PC-9 (cell line): ENCODE data around the gene RRBP1. TPM values are rescaled to one million over a fixed set of nuclear protein-coding genes. Genes with fewer than 3 reads are reported as not detected.

Experiments
- BruUV-seq: library from RNA; stranded (reverse); fragments of 400-500 nt; replicated peaks from 2 replicates; lab custom pipeline; 2021; lab: Mats Ljungman, UMichigan
- CTCF ChIA-PET: fragments of 300-600 bp; sonication (Branson Sonifier 250); formaldehyde crosslinking; loops from one replicate; lab custom pipeline; 2022; ENCODE audit warnings: antibody characterized with exemption; lab: Charles Lee
- POLR2A ChIA-PET: fragments of 300-600 bp; sonication (Branson Sonifier 250); formaldehyde crosslinking; loops from one replicate; lab custom pipeline; 2022; ENCODE audit warnings: antibody characterized with exemption; ENCODE audit not compliant: unreplicated experiment; lab: Charles Lee
- DNase-seq, 2 experiments: peaks; one replicate each; pipeline versions ENCODE4 v3.0.0 to v3.0.0-alpha.2; 2015 to 2022; ENCODE audit warnings: mixed read lengths in 1 of 2
- H2AFZ ChIP-seq: fragments of 200-600 bp; sonication (generic); 2 replicates; pipeline ENCODE4 v1.8.1; 2017; ENCODE audit warnings: antibody characterized with exemption
- H3F3A ChIP-seq: fragments of 200-600 bp; sonication (generic); 2 replicates; pipeline ENCODE4 v1.8.1; 2017; ENCODE audit warnings: antibody characterized with exemption, mild to moderate bottlenecking, low read depth; ENCODE audit not compliant: insufficient read depth
- H3K27ac ChIP-seq: fragments of 200-600 bp; sonication (generic); 2 replicates; pipeline ENCODE4 v1.6.1; 2016; ENCODE audit warnings: mixed run types
- H3K27me3 ChIP-seq: fragments of 200-600 bp; sonication (generic); 2 replicates; pipeline ENCODE4 v1.6.1; 2016; ENCODE audit warnings: low read depth, mixed run types; ENCODE audit not compliant: insufficient read depth
- H3K36me3 ChIP-seq: fragments of 200-600 bp; sonication (generic); 2 replicates; pipeline ENCODE4 v1.6.1; 2016; ENCODE audit warnings: low read depth, mixed run types
- H3K4me1 ChIP-seq: fragments of 200-600 bp; sonication (generic); replicated peaks from 2 replicates; pipeline ENCODE4 v1.6.1; 2016; ENCODE audit warnings: mixed run types; ENCODE audit not compliant: insufficient read depth
- H3K4me2 ChIP-seq: fragments of 200-600 bp; sonication (generic); 2 replicates; pipeline ENCODE4 v1.6.1; 2017; ENCODE audit warnings: mixed run types
- H3K4me3 ChIP-seq: fragments of 200-600 bp; sonication (generic); 2 replicates; pipeline ENCODE4 v1.6.1; 2016; ENCODE audit warnings: mixed run types
- H3K79me2 ChIP-seq: fragments of 200-600 bp; sonication (generic); 2 replicates; pipeline ENCODE4 v1.6.1; 2017; ENCODE audit warnings: low read depth, mixed run types
- H3K9me2 ChIP-seq: fragments of 200-600 bp; sonication (generic); 2 replicates; pipeline ENCODE4 v1.8.1; 2017; ENCODE audit warnings: mild to moderate bottlenecking; ENCODE audit not compliant: insufficient read depth
- H3K9me3 ChIP-seq: fragments of 200-600 bp; sonication (generic); 2 replicates; pipeline ENCODE4 v1.8.1; 2016; ENCODE audit warnings: low read depth; ENCODE audit not compliant: insufficient read depth
- H4K20me1 ChIP-seq: fragments of 200-600 bp; sonication (generic); 2 replicates; pipeline ENCODE4 v1.8.1; 2017; ENCODE audit not compliant: insufficient read depth
- EZH2 ChIP-seq: fragments of 200-600 bp; sonication (generic); IDR thresholded peaks from 2 replicates; pipeline ENCODE4 v1.8.0; 2017; ENCODE audit warnings: antibody characterized with exemption, low read depth
- intact Hi-C: fragments of 100-400 bp; cut with micrococcal nuclease; formaldehyde crosslinking; loops from one replicate; pipeline ENCODE4 v1.10.0; 2022; ENCODE audit not compliant: unreplicated experiment
- total RNA-seq: library from RNA; stranded (reverse); gene quantifications from 2 replicates; pipeline ENCODE4 v1.2.3, GENCODE V29; 2021
- TF ChIP-seq, protein P1 (sequence below): fragments of 200-600 bp; sonication (generic); conservative IDR thresholded peaks from 2 replicates; pipeline ENCODE4 v1.6.1; 2017; ENCODE audit warnings: mixed run types, antibody characterized with exemption, mild to moderate bottlenecking, moderate library complexity

RRBP1 gene
- total RNA-seq, 1 experiment from 2014 or later = 144 TPM

DNA sequence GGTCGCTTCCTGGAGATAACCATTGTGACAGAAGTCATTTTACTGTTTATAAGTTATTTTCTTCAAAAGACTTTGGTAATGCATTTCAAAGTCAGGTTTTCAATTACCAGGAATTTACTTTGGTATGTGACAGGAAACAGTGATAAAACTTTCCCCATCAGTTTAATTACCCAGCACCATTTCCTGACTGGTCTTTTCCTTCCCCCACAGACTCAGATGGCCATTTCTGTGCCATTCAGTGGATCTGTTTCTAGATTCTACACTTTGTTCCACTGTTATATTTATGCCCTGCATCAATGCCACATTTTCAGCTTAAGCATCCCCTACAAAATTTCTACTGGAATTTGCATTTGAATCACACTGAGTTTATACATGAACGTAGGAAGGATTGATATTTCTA is 16.3 kb downstream of the RRBP1 start:
- Histone ChIP-seq H3K27ac (no peak overlapping the region), H3F3A (0 out of 2 replicates have a peak, but pooled peaks cover 4% of the 10 kb centered on the region), H3K79me2 (peaks cover 40% of the 10 kb centered on the region), H2AFZ (no peak overlapping the region), H3K9me3 (0 out of 2 replicates have a peak, but pooled peaks cover 3% of the 10 kb centered on the region), H3K4me2 (no peak overlapping the region), H3K9me2 (no peaks in the 10 kb centered on the region), H4K20me1 (peaks cover 20% of the 10 kb centered on the region), H3K27me3 (no peaks in the 10 kb centered on the region), H3K4me1 (no peaks in the 10 kb centered on the region), H3K4me3 (no peak overlapping the region), H3K36me3 (no peaks in the 10 kb centered on the region; the same call in 1 of the 2 replicates)
- POLR2A ChIA-PET = interaction anchor here (0.7 kb wide), 1 partner anchor 280 kb away, joined by 12 read pairs; no protein-coding TSS in a partner anchor
- BruUV-seq = no TSS peak
- no peak for TF ChIP-seq EZH2
- TF ChIP-seq, protein P1, sequence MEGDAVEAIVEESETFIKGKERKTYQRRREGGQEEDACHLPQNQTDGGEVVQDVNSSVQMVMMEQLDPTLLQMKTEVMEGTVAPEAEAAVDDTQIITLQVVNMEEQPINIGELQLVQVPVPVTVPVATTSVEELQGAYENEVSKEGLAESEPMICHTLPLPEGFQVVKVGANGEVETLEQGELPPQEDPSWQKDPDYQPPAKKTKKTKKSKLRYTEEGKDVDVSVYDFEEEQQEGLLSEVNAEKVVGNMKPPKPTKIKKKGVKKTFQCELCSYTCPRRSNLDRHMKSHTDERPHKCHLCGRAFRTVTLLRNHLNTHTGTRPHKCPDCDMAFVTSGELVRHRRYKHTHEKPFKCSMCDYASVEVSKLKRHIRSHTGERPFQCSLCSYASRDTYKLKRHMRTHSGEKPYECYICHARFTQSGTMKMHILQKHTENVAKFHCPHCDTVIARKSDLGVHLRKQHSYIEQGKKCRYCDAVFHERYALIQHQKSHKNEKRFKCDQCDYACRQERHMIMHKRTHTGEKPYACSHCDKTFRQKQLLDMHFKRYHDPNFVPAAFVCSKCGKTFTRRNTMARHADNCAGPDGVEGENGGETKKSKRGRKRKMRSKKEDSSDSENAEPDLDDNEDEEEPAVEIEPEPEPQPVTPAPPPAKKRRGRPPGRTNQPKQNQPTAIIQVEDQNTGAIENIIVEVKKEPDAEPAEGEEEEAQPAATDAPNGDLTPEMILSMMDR = no peak
- CTCF ChIA-PET = no interaction called here
- intact Hi-C loops = no loop called here
- DNase-seq = no peak

DNA sequence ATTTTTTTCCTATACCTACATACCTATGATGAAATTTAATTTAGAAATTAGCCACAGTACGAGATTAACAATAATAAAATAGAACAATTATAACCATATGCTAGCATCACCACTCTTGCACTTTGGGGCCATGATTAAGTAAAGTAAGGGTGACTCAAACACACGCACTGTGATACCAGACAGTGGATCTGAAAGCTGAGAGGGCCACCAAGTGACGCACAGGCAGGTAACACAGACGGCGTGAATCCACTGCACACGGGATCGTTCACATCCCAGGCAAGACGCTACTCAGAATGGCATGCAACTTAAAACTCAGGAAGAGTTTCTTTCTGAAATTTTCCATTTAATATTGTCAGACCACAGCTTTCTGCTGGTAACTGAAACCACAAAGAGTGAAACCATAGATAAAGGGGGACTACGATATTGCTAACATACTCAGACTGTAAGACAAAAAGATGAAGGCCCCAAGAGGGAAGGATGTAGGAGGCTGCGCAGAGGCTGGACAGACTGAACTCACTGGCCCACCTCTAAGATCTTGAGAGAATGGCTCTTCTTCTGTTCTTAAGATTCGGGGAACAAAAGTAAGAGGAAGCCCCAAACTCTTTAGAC is 17.9 kb downstream of the RRBP1 start:
- intact Hi-C loops = no loop called here

DNA sequence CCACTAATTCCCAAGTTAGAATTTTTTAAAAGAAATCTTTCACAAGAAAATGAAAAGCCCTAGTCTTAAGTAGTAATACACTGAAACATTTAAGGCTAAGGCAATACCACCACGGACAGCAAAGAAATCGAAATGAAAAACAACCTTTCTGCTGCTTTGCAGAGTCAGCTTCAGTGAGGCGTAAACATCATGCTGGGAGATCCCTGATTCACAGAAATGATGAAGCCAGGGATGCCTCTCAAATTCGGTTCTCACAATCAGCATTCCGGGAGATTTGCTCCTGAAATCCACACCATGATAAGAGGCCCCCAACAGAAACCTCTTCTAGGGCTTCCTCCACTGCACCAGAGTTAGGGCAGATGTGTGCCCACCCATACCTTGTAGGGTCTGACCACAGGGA is 18.6 kb downstream of the RRBP1 start:
- BruUV-seq = no TSS peak
- CTCF ChIA-PET = no interaction called here
- no peaks in the 10 kb centered on the region for H3K4me1 ChIP-seq
- POLR2A ChIA-PET = no interaction called here
- no peak overlapping the region for H2AFZ ChIP-seq
- TF ChIP-seq, protein P1 = no peak
- no peak for TF ChIP-seq EZH2
- H3K4me2 ChIP-seq = no peak overlapping the region
- H4K20me1 ChIP-seq = peaks cover 20% of the 10 kb centered on the region
- no peak overlapping the region for H3K27ac ChIP-seq
- DNase-seq = no peak
- H3F3A ChIP-seq = 0 out of 2 replicates have a peak, but pooled peaks cover 4% of the 10 kb centered on the region
- no peak overlapping the region for H3K4me3 ChIP-seq
- H3K36me3 ChIP-seq = peaks cover 8% of the 10 kb centered on the region; the same call in 1 of the 2 replicates
- H3K27me3 ChIP-seq = no peaks in the 10 kb centered on the region
- 0 out of 2 replicates have a peak, but pooled peaks cover 3% of the 10 kb centered on the region for H3K9me3 ChIP-seq
- intact Hi-C loops = no loop called here
- H3K79me2 ChIP-seq = peaks cover 34% of the 10 kb centered on the region
- no peaks in the 10 kb centered on the region for H3K9me2 ChIP-seq

More for the DNA sequence above, 17.9 kb downstream of the RRBP1 start:
- H3K27me3 ChIP-seq = no peaks in the 10 kb centered on the region
- peaks cover 7% of the 10 kb centered on the region; the same call in 1 of the 2 replicates for H3K36me3 ChIP-seq
- ChIA-PET POLR2A (interaction anchor here (0.5 to 0.6 kb wide), 2 partner anchors 82 to 285 kb away, joined by 5 to 6 read pairs; no protein-coding TSS in a partner anchor), CTCF (interaction anchor here (0.7 kb wide), 1 partner anchor 231 kb away, joined by 6 read pairs; no protein-coding TSS in a partner anchor)
- no peak for DNase-seq
- H3K4me3 ChIP-seq = no peak overlapping the region
- H3F3A ChIP-seq = 0 out of 2 replicates have a peak, but pooled peaks cover 4% of the 10 kb centered on the region
- no peaks in the 10 kb centered on the region for H3K4me1 ChIP-seq
- H3K27ac ChIP-seq = no peak overlapping the region
- H2AFZ ChIP-seq = no peak overlapping the region
- H4K20me1 ChIP-seq = peaks cover 20% of the 10 kb centered on the region
- no peak overlapping the region for H3K4me2 ChIP-seq
- H3K9me3 ChIP-seq = 0 out of 2 replicates have a peak, but pooled peaks cover 3% of the 10 kb centered on the region
- no TSS peak for BruUV-seq
- peaks cover 35% of the 10 kb centered on the region for H3K79me2 ChIP-seq
- no peaks in the 10 kb centered on the region for H3K9me2 ChIP-seq
- no peak for TF ChIP-seq EZH2
- TF ChIP-seq, protein P1 = no peak
